SU-DHL-6 (cell line): Measurements from ENCODE around the gene MSL3.

Experiments
- H2AFZ ChIP-seq: fragments of 200-600 bp; sonication (generic); 2 replicates; pipeline ENCODE4 v1.6.1; 2014; ENCODE audit warnings: low read depth, mild to moderate bottlenecking, moderate library complexity, mixed read lengths, antibody characterized with exemption, low read length; ENCODE audit not compliant: severe bottlenecking
- H3F3A ChIP-seq: fragments of 200-600 bp; shearing (Covaris generic); 2 replicates; pipeline ENCODE4 v1.6.0; 2016; ENCODE audit warnings: antibody characterized with exemption, mild to moderate bottlenecking; ENCODE audit not compliant: insufficient read depth
- H3K27ac ChIP-seq: fragments of 200-600 bp; sonication (generic); 2 replicates; pipeline ENCODE4 v1.5.1; 2016; ENCODE audit warnings: low read depth, mild to moderate bottlenecking, low read length, moderate library complexity, mixed read lengths
- H3K27me3 ChIP-seq: fragments of 200-600 bp; sonication (generic), shearing (Covaris generic); 2 replicates; pipeline ENCODE4 v1.6.0; 2014; ENCODE audit warnings: mild to moderate bottlenecking, low read length
- H3K36me3 ChIP-seq: fragments of 200-600 bp; sonication (generic); 2 replicates; pipeline ENCODE4 v1.6.1; 2014; ENCODE audit warnings: mild to moderate bottlenecking, low read length, mixed read lengths
- H3K4me2 ChIP-seq: fragments of 300-600, 200-600 bp; shearing (Covaris generic), sonication (generic); 2 replicates; pipeline ENCODE4 v1.6.0; 2014; ENCODE audit warnings: low read length, low read depth, mild to moderate bottlenecking; ENCODE audit not compliant: poor library complexity, severe bottlenecking
- H3K4me3 ChIP-seq: fragments of 200-600 bp; sonication (generic); 2 replicates; pipeline ENCODE4 v1.5.1; 2014; ENCODE audit warnings: antibody characterized with exemption, low read length, mild to moderate bottlenecking, mixed read lengths; ENCODE audit not compliant: insufficient read depth, poor library complexity, severe bottlenecking
- H3K79me2 ChIP-seq: fragments of 200-600 bp; sonication (generic); 2 replicates; pipeline ENCODE4 v1.6.1; 2014; ENCODE audit warnings: mild to moderate bottlenecking, low read length, moderate library complexity; ENCODE audit not compliant: insufficient read depth
- H3K9ac ChIP-seq: fragments of 200-600 bp; sonication (generic); 2 replicates; pipeline ENCODE4 v1.7.0; 2014; ENCODE audit warnings: mild to moderate bottlenecking, low read length
- H3K9me2 ChIP-seq: fragments of 200-600 bp; sonication (generic); replicated peaks from 2 replicates; pipeline ENCODE4 v1.6.1; 2014; ENCODE audit warnings: low read length; ENCODE audit not compliant: insufficient read depth
- H3K9me3 ChIP-seq: fragments of 200-600 bp; sonication (generic); 2 replicates; pipeline ENCODE4 v1.6.1; 2014; ENCODE audit warnings: low read length, mixed read lengths; ENCODE audit not compliant: insufficient read depth
- H4K20me1 ChIP-seq: fragments of 200-600 bp; sonication (generic); 2 replicates; pipeline ENCODE4 v1.6.1; 2014; ENCODE audit warnings: low read depth, mild to moderate bottlenecking, antibody characterized with exemption, low read length, moderate library complexity, mixed read lengths
- EZH2phosphoT487 ChIP-seq: fragments of 200-600 bp; sonication (generic), shearing (Covaris generic); conservative IDR thresholded peaks from 2 replicates; pipeline ENCODE4 v1.6.1; 2018; ENCODE audit warnings: mild to moderate bottlenecking, antibody characterized with exemption, low read length, moderate library complexity, mixed read lengths
- TF ChIP-seq, protein P1 (sequence below): fragments of 200-600 bp; sonication (generic); IDR thresholded peaks from one replicate; pipeline ENCODE4 v1.5.1; 2017; ENCODE audit warnings: antibody characterized with exemption, mild to moderate bottlenecking, low read length, moderate library complexity; ENCODE audit not compliant: insufficient read depth, poor library complexity, severe bottlenecking

The MSL3 gene

DNA sequence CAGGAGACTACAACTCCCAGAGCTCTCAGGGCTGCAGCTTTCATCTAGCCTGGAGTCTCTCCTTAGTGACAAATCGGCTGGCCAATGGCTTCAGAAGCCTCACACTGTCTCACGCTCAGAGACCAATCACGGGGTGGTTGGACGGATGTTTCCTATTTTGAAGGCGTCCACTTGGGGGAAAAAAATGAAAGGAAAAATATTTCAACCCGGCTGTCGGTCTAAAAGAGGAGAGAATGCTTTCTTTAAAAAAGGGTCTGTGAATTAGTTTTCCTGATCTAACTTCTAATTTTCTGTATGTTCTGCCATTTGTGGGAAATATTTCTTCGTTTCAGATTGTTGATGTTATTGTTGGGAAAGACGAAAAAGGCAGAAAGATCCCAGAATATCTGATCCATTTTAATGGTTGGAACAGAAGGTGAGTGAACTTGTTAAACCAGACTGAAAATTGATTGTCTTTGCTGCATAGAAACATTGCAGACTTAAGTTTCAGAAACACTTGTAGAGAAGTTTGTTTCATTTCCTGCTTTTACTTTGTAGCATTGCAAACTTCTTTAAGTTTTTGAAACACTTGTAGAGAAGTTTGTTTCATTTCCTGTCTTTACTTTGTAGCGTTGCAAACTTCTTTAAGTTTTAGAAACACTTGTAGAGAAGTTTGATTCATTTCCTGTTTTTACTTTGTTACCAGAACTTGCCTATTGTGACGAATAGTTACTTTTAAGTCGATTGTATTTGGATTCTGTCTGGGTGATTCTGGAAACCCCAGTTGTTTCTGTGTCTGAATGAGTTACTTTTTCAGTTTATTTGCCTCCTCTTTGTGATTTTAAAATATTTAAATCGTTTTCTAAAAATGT, 1.6 kb downstream of the MSL3 start:
- Histone ChIP-seq H3K4me2 (peak overlapping the region; percentile 92), H3K9ac (peak overlapping the region; percentile 68), H2AFZ (peak overlapping the region; percentile 27), H3F3A (peaks cover 9% of the 10 kb centered on the region; the same call in 1 of the 2 replicates), H3K9me2 (no peaks in the 10 kb centered on the region), H3K27me3 (no peaks in the 10 kb centered on the region), H3K27ac (peak overlapping the region; percentile 94), H3K4me3 (peak overlapping the region; percentile 81), H3K36me3 (0 out of 2 replicates have a peak, but pooled peaks cover 8% of the 10 kb centered on the region), H3K9me3 (no peaks in the 10 kb centered on the region), H4K20me1 (no peaks in the 10 kb centered on the region), H3K79me2 (no peaks in the 10 kb centered on the region)
- no peak for TF ChIP-seq EZH2phosphoT487
- TF ChIP-seq, protein P1, sequence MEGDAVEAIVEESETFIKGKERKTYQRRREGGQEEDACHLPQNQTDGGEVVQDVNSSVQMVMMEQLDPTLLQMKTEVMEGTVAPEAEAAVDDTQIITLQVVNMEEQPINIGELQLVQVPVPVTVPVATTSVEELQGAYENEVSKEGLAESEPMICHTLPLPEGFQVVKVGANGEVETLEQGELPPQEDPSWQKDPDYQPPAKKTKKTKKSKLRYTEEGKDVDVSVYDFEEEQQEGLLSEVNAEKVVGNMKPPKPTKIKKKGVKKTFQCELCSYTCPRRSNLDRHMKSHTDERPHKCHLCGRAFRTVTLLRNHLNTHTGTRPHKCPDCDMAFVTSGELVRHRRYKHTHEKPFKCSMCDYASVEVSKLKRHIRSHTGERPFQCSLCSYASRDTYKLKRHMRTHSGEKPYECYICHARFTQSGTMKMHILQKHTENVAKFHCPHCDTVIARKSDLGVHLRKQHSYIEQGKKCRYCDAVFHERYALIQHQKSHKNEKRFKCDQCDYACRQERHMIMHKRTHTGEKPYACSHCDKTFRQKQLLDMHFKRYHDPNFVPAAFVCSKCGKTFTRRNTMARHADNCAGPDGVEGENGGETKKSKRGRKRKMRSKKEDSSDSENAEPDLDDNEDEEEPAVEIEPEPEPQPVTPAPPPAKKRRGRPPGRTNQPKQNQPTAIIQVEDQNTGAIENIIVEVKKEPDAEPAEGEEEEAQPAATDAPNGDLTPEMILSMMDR, result no peak

DNA sequence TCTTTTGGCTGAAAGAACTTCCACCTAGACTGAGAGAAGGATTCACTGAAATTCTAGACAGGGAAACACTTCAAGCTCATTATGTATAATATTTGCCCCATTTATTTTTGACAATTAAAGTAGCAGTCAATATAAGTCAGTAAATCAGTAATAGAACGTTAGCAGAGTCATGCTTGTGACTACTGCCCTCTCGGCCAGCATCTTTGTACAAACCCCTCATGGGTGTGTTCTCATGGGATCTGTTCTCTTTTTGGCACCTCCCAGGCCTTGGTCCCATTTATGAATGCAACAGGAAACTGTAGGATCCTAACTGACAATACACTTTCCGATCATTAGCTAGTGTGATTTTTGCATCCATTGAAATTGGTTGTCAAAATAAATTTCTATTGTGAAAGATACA, 2.9 kb downstream of the MSL3 start:
- H3K9me2 ChIP-seq, result no peaks in the 10 kb centered on the region
- peaks cover 9% of the 10 kb centered on the region; the same call in 1 of the 2 replicates for H3F3A ChIP-seq
- H3K79me2 ChIP-seq, result no peaks in the 10 kb centered on the region
- TF ChIP-seq, protein P1, result no peak
- no peak for TF ChIP-seq EZH2phosphoT487
- no peaks in the 10 kb centered on the region for H4K20me1 ChIP-seq
- peak overlapping the region; percentile 94 for H3K27ac ChIP-seq
- peak overlapping the region; percentile 81 for H3K4me3 ChIP-seq
- H3K9me3 ChIP-seq, result no peaks in the 10 kb centered on the region
- no peaks in the 10 kb centered on the region for H3K27me3 ChIP-seq
- H3K4me2 ChIP-seq, result peak overlapping the region; percentile 92
- peak overlapping the region; percentile 68 for H3K9ac ChIP-seq
- H3K36me3 ChIP-seq, result 0 out of 2 replicates have a peak, but pooled peaks cover 8% of the 10 kb centered on the region
- H2AFZ ChIP-seq, result no peak overlapping the region

DNA sequence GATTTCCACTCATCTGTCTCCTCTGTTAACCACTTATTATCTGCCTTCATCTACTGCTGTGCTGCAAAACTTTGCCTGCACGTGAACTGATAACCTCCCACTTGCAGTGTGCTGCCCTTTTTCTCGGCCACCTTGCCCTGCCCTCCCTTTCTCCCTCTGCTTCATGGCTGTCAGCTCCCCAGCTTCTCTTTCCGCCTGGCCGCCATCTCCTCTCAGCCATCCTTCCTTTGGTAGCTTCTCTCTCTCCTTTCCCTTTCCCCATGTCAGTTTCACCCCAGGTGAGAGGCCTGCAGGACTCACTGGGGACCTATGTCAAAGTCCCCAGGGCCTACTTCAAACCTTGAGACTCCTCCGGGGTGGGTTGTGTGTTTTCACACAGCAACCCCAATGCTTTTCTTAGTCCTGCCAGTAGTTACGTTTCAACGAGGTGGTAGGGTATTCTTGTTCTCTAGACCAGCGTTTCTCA, 6.6 kb downstream of the MSL3 start:
- Histone ChIP-seq H3K4me3 (no peak overlapping the region), H3K27ac (no peak overlapping the region), H2AFZ (no peak overlapping the region), H3K9ac (no peak overlapping the region), H3K9me2 (no peaks in the 10 kb centered on the region), H3K27me3 (no peaks in the 10 kb centered on the region), H3K9me3 (no peaks in the 10 kb centered on the region), H3K36me3 (0 out of 2 replicates have a peak, but pooled peaks cover 8% of the 10 kb centered on the region), H4K20me1 (no peaks in the 10 kb centered on the region), H3F3A (peaks cover 8% of the 10 kb centered on the region; the same call in 1 of the 2 replicates), H3K79me2 (no peaks in the 10 kb centered on the region), H3K4me2 (no peak overlapping the region)
- TF ChIP-seq EZH2phosphoT487, result no peak
- TF ChIP-seq, protein P1, result no peak
